Tibial nerve (tissue), 3 donors: ENCODE data around the gene C10orf62.

ENCODE experiments used
- CTCF ChIP-seq, 5 experiments: fragments of 200-600 bp in 3 of 5; fragments of 450-650 bp in 2 of 5; sonication (generic) in 3 of 5; IDR thresholded peaks; one replicate each; pipeline ENCODE4 v1.5.1; 2016 to 2019; ENCODE audit warnings: antibody characterized with exemption in 5 of 5, mild to moderate bottlenecking in 3 of 5, moderate library complexity in 2 of 5
- POLR2A ChIP-seq, 2 donors: fragments of 450-650 bp; IDR thresholded peaks; one replicate each; pipeline ENCODE4 v1.6.1; 2017; ENCODE audit warnings: antibody characterized with exemption in 2 of 2, mild to moderate bottlenecking in 2 of 2, moderate library complexity in 2 of 2

- TF ChIP-seq CTCF (IDR thresholded peaks at IDR 0.05) (no peak), POLR2A (IDR thresholded peaks at IDR 0.05) (no peak)
Measured at GRCh38 chr10:97547271-97547600, 42.3 kb upstream of the C10orf62 start.
